ENCODE data around the gene R3HDM4. TPM values are rescaled to one million over a fixed set of nuclear protein-coding genes. Genes with fewer than 3 reads are reported as not detected.

The R3HDM4 gene
- total and polyA plus RNA-seq, 9 of the 15 experiments (the other 6 are each of a cell fraction or from before 2014, with no cell fraction given) = 3.2 to 154 (median 59.0) TPM

GRCh38 chr19:944663-945241, 31.7 kb upstream of the R3HDM4 start:
- Histone ChIP-seq H3K36me3 (ENCODE audit: control insufficient read depth, insufficient read depth, low read length) (peaks cover 62% of the 10 kb centered on the region; the same call in 2 of the 3 replicates), H3K4me1 (replicated peaks in 1 of 2; ENCODE audit: control insufficient read depth in 2 of 2, insufficient read depth in 2 of 2, low read length in 2 of 2) (peaks cover 15 to 81% of the 10 kb centered on the region in 2 experiments), H3K79me2 (ENCODE audit: control insufficient read depth, insufficient read depth, low read length) (peaks cover 83% of the 10 kb centered on the region), H3K27ac (ENCODE audit: extremely low read depth, low read depth, low read length) (peak overlapping the region; percentile 55; the same call in 2 of the 3 replicates), H3K9me3 (replicated peaks; ENCODE audit: control insufficient read depth, insufficient read depth, low read depth, low read length) (no peaks in the 10 kb centered on the region), H3K4me3 (no peak overlapping the region), H3K9me1 (ENCODE audit: control insufficient read depth, insufficient read depth, low read length) (peaks cover 6% of the 10 kb centered on the region), H4K20me1 (replicated peaks; ENCODE audit: control insufficient read depth, insufficient read depth, low read length) (peaks cover 24% of the 10 kb centered on the region), H3K27me3 (ENCODE audit: control insufficient read depth in 2 of 2, insufficient read depth in 2 of 2, low read length in 2 of 2) (no peaks in the 10 kb centered on the region), H3K4me2 (ENCODE audit: insufficient read depth, low read length) (no peak overlapping the region), H3K9ac (ENCODE audit: insufficient read depth in 1 of 2, low read depth in 2 of 2, low read length in 2 of 2) (peak overlapping the region in 1 of 2 experiments; percentile 78; a peak in 1 of 4 replicates), H2AFZ (ENCODE audit: low read depth, low read length) (no peak overlapping the region)
- POLR2A ChIA-PET = interaction anchor here (0.6 to 0.7 kb wide), 3 partner anchors 8 to 12 kb away, joined by 3 to 4 read pairs (median 4); no protein-coding TSS in a partner anchor
- FAIRE-seq (no peak), DNase-seq (ENCODE audit: extremely low read depth in 1 of 4, low spot score in 3 of 4) (no peak), ATAC-seq (no peak; the same call in 1 of the 3 replicates)
- intact Hi-C loops (cut with micrococcal nuclease) = no loop called here
- TF ChIP-seq SMAD4 (CRISPR knock-in tag; conservative IDR thresholded peaks at IDR 0.05) = no peak
- peak; percentile 1; the same call in 1 of the 2 replicates for TF ChIP-seq ZBTB7A (IDR thresholded peaks at IDR 0.05; ENCODE audit: borderline replicate concordance, control insufficient read depth, low read depth, low read length)
- no peak for TF ChIP-seq CGGBP1 (CRISPR knock-in tag; IDR thresholded peaks at IDR 0.05)
- TF ChIP-seq NFIC (IDR thresholded peaks at IDR 0.05) = peak; percentile 82
- no peak for TF ChIP-seq HOXB6 (CRISPR knock-in tag; IDR thresholded peaks at IDR 0.05; ENCODE audit: borderline replicate concordance)
- no peak for TF ChIP-seq ZNF311 (CRISPR knock-in tag; IDR thresholded peaks at IDR 0.05)
- TF ChIP-seq ZBTB1 (CRISPR knock-in tag; IDR thresholded peaks at IDR 0.05; ENCODE audit: borderline replicate concordance, low read depth) = 0 out of 2 replicates have a peak, but pooled peaks have one; percentile 5
- TF ChIP-seq NONO (IDR thresholded peaks at IDR 0.05; ENCODE audit: low read depth in 2 of 2, low read length in 1 of 2) = no peak
- no peak for TF ChIP-seq ETV1 (tag; conservative IDR thresholded peaks at IDR 0.05; ENCODE audit: low read depth)
- no peak for TF ChIP-seq SMARCE1 (IDR thresholded peaks at IDR 0.05)
- BruUV-seq (replicated peaks) = no TSS peak
- in situ Hi-C loops (cut with MboI) = no loop called here
- CTCF ChIA-PET (ENCODE audit: low intra/inter-chr PET ratio) = no interaction called here
- WGBS (ENCODE audit: insufficient coverage, low coverage, missing lambda C conversion rate) = 61% methylated on average over 18 of the region's 22 CpGs

Data from K562 (cell line).